ENCODE data around the gene NFE2L3. TPM values are rescaled to one million over a fixed set of nuclear protein-coding genes. Genes with fewer than 3 reads are reported as not detected.

The NFE2L3 gene
- total and polyA plus RNA-seq, 2 of the 4 experiments (the other 2 are of a cell fraction) = 28.0 to 43.2 TPM

DNA sequence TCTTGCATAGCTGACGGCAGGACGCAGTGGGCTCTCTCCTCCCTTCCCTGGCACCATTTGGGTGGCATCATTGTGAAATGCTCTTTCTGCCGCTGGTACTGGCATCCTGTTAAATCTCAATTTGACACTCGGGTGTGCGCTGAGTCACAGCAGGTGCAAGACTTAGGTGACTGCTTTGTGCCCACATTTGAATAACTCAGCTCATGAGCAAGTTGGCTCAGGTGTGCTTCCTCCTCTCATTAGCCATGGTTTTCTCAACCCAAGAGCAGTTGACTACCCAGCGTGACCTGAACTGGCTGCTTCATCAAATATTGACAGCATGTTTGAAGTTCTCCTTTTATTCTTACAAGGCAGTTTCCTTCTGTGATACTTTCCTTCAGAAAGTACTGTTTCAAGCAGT lies 24.6 kb upstream of the NFE2L3 start:
- H3K14ac ChIP-seq (replicated peaks; ENCODE audit: low read depth, low read length) = no peak overlapping the region
- H4K8ac ChIP-seq (ENCODE audit: low read depth in 2 of 2, low read length in 2 of 2) = no peak overlapping the region
- no peak overlapping the region for H3K9ac ChIP-seq (ENCODE audit: low read depth, low read length)
- no peak overlapping the region for H2AFZ ChIP-seq (replicated peaks; ENCODE audit: low read length, poor library complexity)
- no peak overlapping the region for H2BK20ac ChIP-seq (ENCODE audit: low read depth, low read length)
- ChIA-PET POLR2A (ENCODE audit: unreplicated experiment) (no interaction called here), CTCF (interaction anchor here (1.9 kb wide), 1 partner anchor 36 kb away, joined by 5 read pairs; no protein-coding TSS in a partner anchor)
- peaks cover 16% of the 10 kb centered on the region for H3K27me3 ChIP-seq (ENCODE audit: control insufficient read depth, insufficient read depth, low read length)
- no peak overlapping the region for H3K27ac ChIP-seq (ENCODE audit: insufficient read depth, low read length)
- ATAC-seq (ENCODE audit: low read depth) (no peak), DNase-seq (no peak)
- H4K91ac ChIP-seq (ENCODE audit: insufficient read depth, low read depth, low read length) = no peak overlapping the region
- H3K9me1 ChIP-seq (ENCODE audit: insufficient read depth, low read length) = 0 out of 2 replicates have a peak, but pooled peaks cover 3% of the 10 kb centered on the region
- no peak overlapping the region for H3K4ac ChIP-seq (ENCODE audit: low read depth, low read length)
- no peak overlapping the region for H3K4me3 ChIP-seq (ENCODE audit: insufficient read depth, low read depth, low read length)
- dilution Hi-C loops (cut with HindIII; ENCODE audit: low sequenced_read_pairs, unreplicated experiment) = no loop called here
- no peak overlapping the region for H2AK5ac ChIP-seq (ENCODE audit: low read depth, low read length)
- H2BK15ac ChIP-seq (ENCODE audit: low read depth, low read length) = no peak overlapping the region
- no peaks in the 10 kb centered on the region for H3K36me3 ChIP-seq (ENCODE audit: control insufficient read depth, insufficient read depth, low read length)
- H3K79me1 ChIP-seq (ENCODE audit: low read depth in 1 of 2, low read length in 2 of 2) = no peaks in the 10 kb centered on the region
- no peak overlapping the region for H3K18ac ChIP-seq (ENCODE audit: low read depth, low read length)
- no peaks in the 10 kb centered on the region for H3K4me1 ChIP-seq (ENCODE audit: control insufficient read depth, insufficient read depth, low read length)
- H3K4me2 ChIP-seq (ENCODE audit: low read depth, low read length) = no peak overlapping the region
- no peak overlapping the region for H2BK5ac ChIP-seq (ENCODE audit: low read depth, low read length, poor library complexity, severe bottlenecking)
- WGBS, 2 experiments (ENCODE audit: extremely low coverage in 2 of 2, insufficient read length in 1 of 2) = 70% methylated on average over 4 of the region's 6 CpGs; no CpG with 5 or more reads in 1 of the 2 experiments
- peaks cover 2% of the 10 kb centered on the region; the same call in 1 of the 2 replicates for H3K9me3 ChIP-seq (ENCODE audit: control insufficient read depth, insufficient read depth, low read length)
- no peak overlapping the region for H2AK9ac ChIP-seq (replicated peaks; ENCODE audit: low read depth, low read length, poor library complexity)
- BruUV-seq (replicated peaks) = no TSS peak
- H3K56ac ChIP-seq (ENCODE audit: extremely low read depth, insufficient read depth, low read length) = no peak overlapping the region
- no peak overlapping the region for H3K23ac ChIP-seq (ENCODE audit: low read depth, low read length)
- intact Hi-C loops (cut with micrococcal nuclease) = no loop called here
- H4K5ac ChIP-seq (ENCODE audit: low read depth, low read length) = no peak overlapping the region
- no peak overlapping the region for H2BK120ac ChIP-seq (ENCODE audit: low read depth, low read length)
- in situ Hi-C loops (cut with MboI; ENCODE audit: low sequenced_read_pairs) = no loop called here
- H4K20me1 ChIP-seq (ENCODE audit: insufficient read depth, low read length) = no peaks in the 10 kb centered on the region
- TF ChIP-seq RAD21 (IDR thresholded peaks at IDR 0.05; ENCODE audit: low read length) = no peak
- TF ChIP-seq CEBPB (IDR thresholded peaks at IDR 0.05; ENCODE audit: low read depth, low read length) = no peak
- no peak for TF ChIP-seq MXI1 (IDR thresholded peaks at IDR 0.05; ENCODE audit: borderline replicate concordance, low read depth, low read length)
- no peak for TF ChIP-seq FOS (IDR thresholded peaks at IDR 0.05; ENCODE audit: low read depth, low read length)
- TF ChIP-seq NFE2L2 (IDR thresholded peaks at IDR 0.05; ENCODE audit: low read depth, low read length) = no peak
- TF ChIP-seq, protein P1, sequence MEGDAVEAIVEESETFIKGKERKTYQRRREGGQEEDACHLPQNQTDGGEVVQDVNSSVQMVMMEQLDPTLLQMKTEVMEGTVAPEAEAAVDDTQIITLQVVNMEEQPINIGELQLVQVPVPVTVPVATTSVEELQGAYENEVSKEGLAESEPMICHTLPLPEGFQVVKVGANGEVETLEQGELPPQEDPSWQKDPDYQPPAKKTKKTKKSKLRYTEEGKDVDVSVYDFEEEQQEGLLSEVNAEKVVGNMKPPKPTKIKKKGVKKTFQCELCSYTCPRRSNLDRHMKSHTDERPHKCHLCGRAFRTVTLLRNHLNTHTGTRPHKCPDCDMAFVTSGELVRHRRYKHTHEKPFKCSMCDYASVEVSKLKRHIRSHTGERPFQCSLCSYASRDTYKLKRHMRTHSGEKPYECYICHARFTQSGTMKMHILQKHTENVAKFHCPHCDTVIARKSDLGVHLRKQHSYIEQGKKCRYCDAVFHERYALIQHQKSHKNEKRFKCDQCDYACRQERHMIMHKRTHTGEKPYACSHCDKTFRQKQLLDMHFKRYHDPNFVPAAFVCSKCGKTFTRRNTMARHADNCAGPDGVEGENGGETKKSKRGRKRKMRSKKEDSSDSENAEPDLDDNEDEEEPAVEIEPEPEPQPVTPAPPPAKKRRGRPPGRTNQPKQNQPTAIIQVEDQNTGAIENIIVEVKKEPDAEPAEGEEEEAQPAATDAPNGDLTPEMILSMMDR (conservative IDR thresholded peaks at IDR 0.05; ENCODE audit: low read depth, low read length) = no peak
